ENCODE results near the gene CDC42SE1.
A peak's percentile ranks its signal among the peaks of the same experiment; 100 is the strongest.

The CDC42SE1 gene

GRCh38 chr1:151072224-151072623, 12.8 kb upstream of the CDC42SE1 start:
- H3K4me3 ChIP-seq (ENCODE audit: low read depth, low read length): no peak overlapping the region
- no peak for DNase-seq (ENCODE audit: low read depth)
- TF ChIP-seq, protein P1, sequence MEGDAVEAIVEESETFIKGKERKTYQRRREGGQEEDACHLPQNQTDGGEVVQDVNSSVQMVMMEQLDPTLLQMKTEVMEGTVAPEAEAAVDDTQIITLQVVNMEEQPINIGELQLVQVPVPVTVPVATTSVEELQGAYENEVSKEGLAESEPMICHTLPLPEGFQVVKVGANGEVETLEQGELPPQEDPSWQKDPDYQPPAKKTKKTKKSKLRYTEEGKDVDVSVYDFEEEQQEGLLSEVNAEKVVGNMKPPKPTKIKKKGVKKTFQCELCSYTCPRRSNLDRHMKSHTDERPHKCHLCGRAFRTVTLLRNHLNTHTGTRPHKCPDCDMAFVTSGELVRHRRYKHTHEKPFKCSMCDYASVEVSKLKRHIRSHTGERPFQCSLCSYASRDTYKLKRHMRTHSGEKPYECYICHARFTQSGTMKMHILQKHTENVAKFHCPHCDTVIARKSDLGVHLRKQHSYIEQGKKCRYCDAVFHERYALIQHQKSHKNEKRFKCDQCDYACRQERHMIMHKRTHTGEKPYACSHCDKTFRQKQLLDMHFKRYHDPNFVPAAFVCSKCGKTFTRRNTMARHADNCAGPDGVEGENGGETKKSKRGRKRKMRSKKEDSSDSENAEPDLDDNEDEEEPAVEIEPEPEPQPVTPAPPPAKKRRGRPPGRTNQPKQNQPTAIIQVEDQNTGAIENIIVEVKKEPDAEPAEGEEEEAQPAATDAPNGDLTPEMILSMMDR (conservative IDR thresholded peaks at IDR 0.05; ENCODE audit: low read depth, low read length): peak; percentile 17

GRCh38 chr1:151070474-151071276, 11.3 kb upstream of the CDC42SE1 start, which contains the start of gene GABPB2:
GABPB2 (plus strand) TSS chr1:151070761; CDS start chr1:151088190, 17,429 bp downstream.
- peak; percentile 99 for DNase-seq (ENCODE audit: low read depth)
- TF ChIP-seq, protein P1 (conservative IDR thresholded peaks at IDR 0.05; ENCODE audit: low read depth, low read length): peak; percentile 88
- H3K4me3 ChIP-seq (ENCODE audit: low read depth, low read length): peak within 1 kb of the TSS; percentile 81

DNA sequence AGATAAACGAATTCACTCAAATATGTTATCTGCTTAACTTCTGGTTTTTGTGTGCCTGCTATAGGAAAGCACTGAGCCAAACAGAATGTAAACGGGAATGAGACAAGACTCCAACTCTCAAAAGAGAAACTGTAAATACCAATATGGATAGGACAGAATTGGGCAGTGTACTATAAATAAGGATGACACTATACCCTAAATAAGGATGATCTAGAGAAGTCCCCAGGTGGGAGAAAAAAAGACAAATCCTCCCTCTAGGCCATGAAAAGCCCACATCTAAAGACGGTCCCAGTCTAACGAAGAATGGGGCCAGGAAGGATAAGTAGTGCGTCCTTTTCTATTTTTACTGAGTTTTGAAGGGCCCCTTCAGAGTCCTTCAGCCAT, 9.7 kb upstream of the CDC42SE1 start:
- no peak for DNase-seq (ENCODE audit: low read depth)
- TF ChIP-seq, protein P1 (conservative IDR thresholded peaks at IDR 0.05; ENCODE audit: low read depth, low read length): no peak
- no peak overlapping the region for H3K4me3 ChIP-seq (ENCODE audit: low read depth, low read length)

DNA sequence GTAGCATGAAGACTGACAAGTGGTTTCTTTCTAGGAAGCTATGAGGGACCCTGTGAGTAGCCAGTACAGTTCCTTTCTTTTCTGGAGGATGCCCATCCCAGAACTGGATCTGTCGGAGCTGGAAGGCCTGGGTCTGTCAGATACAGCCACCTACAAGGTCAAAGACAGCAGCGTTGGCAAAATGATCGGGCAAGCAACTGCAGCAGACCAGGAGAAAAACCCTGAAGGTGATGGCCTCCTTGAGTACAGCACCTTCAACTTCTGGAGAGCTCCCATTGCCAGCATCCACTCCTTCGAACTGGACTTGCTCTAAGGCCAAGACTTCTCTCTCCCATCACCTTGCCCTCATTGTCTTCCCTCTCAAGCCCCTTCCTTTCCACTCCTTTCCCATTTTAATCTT, 7.8 kb upstream of the CDC42SE1 start:
- TF ChIP-seq, protein P1 (conservative IDR thresholded peaks at IDR 0.05; ENCODE audit: low read depth, low read length): no peak
- no peak for DNase-seq (ENCODE audit: low read depth)
- H3K4me3 ChIP-seq (ENCODE audit: low read depth, low read length): no peak overlapping the region

- TF ChIP-seq, protein P1 (conservative IDR thresholded peaks at IDR 0.05; ENCODE audit: low read depth, low read length): no peak
- no peak overlapping the region for H3K4me3 ChIP-seq (ENCODE audit: low read depth, low read length)
- no peak for DNase-seq (ENCODE audit: low read depth)
These were observed 5.7 kb upstream of the CDC42SE1 start for GRCh38 chr1:151065089-151065645.

DNA sequence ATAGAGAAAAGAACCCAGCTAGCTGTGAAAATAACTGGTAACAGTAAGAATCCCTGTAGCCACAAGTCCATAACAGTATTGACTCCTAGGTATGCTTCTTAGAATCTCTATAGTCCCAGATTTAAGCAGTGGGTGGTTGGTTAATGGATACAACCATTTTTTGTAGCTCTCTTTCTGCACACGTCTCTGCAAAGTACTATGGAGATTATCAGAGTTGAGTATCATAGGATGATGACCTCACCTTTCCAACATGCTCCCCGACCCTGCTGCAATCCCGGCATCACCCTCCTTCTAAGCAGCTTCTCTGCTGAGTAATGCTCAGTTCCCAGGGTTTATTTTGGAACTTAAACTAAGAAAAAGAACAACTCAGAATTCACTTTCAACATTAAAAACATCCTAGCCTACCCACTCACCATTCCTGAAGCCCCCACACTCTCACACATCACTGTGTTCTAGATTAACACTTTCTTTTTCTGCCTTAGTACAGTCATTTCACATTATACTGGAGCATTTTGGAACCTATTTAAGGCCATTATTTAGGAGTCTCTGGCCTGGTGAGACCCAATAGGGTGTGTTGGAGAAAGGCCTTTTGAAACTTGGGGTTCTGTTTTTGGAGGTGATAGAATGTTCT, 3.4 kb upstream of the CDC42SE1 start:
- DNase-seq (ENCODE audit: low read depth): peak; percentile 87
- TF ChIP-seq, protein P1 (conservative IDR thresholded peaks at IDR 0.05; ENCODE audit: low read depth, low read length): no peak
- peak overlapping the region; percentile 20 for H3K4me3 ChIP-seq (ENCODE audit: low read depth, low read length)

All from choroid plexus epithelial cell (primary cell).